Keratinocyte (primary cell): ENCODE measurements around the gene SAMD4B. TPM values are rescaled to one million over a fixed set of nuclear protein-coding genes. Genes with fewer than 3 reads are reported as not detected.

Experiments
- DNase-seq: peaks from one replicate; pipeline ENCODE4 v3.0.0-alpha.2; 2011; ENCODE audit warnings: low read depth, missing footprints, low spot score
- FAIRE-seq: peaks from 2 replicates; lab custom pipeline; 2011; peaks lifted over from hg19 to GRCh38; lab: Jason Lieb, UNC
- H2AFZ ChIP-seq: 2 replicates; pipeline ENCODE4 v1.6.0; 2012; ENCODE audit warnings: low read length, control low read depth, inconsistent platforms; ENCODE audit not compliant: control insufficient read depth
- H3K27ac ChIP-seq: 2 replicates; pipeline ENCODE4 v1.5.1; 2011; ENCODE audit warnings: low read length; ENCODE audit not compliant: control insufficient read depth, insufficient read depth
- H3K27me3 ChIP-seq: 3 replicates; pipeline ENCODE4 v1.6.0; 2011; ENCODE audit warnings: low read length; ENCODE audit not compliant: control insufficient read depth, insufficient read depth; ENCODE audit errors: extremely low read depth
- H3K36me3 ChIP-seq, 2 experiments: 2 replicates in 1 of 2; 3 replicates in 1 of 2; pipeline ENCODE4 v1.5.1; 2011; ENCODE audit warnings: low read length in 2 of 2, mild to moderate bottlenecking in 1 of 2; ENCODE audit not compliant: control insufficient read depth in 2 of 2, insufficient read depth in 2 of 2; ENCODE audit errors: extremely low read depth in 1 of 2
- H3K4me1 ChIP-seq: 3 replicates; pipeline ENCODE4 v1.5.1; 2011; ENCODE audit warnings: low read length; ENCODE audit not compliant: control insufficient read depth, insufficient read depth; ENCODE audit errors: extremely low read depth
- H3K4me2 ChIP-seq: 3 replicates; pipeline ENCODE4 v1.6.0; 2011; ENCODE audit warnings: low read depth, low read length; ENCODE audit not compliant: control insufficient read depth, insufficient read depth; ENCODE audit errors: extremely low read depth
- H3K4me3 ChIP-seq, 3 experiments: fragments of 200-600 bp in 1 of 3; sonication (generic) in 1 of 3; 2 replicates in 2 of 3; 3 replicates in 1 of 3; pipeline ENCODE4 v1.5.1; 2011 to 2016; ENCODE audit warnings: low read length in 3 of 3, mild to moderate bottlenecking in 3 of 3, control low read depth in 2 of 3, inconsistent platforms in 1 of 3, low read depth in 1 of 3, mixed read lengths in 1 of 3, mixed run types in 1 of 3, moderate library complexity in 1 of 3; ENCODE audit not compliant: control insufficient read depth in 2 of 3, insufficient read depth in 2 of 3; ENCODE audit errors: extremely low read depth in 1 of 3
- H3K79me2 ChIP-seq: 2 replicates; pipeline ENCODE4 v1.6.0; 2012; ENCODE audit warnings: low read length; ENCODE audit not compliant: control insufficient read depth, insufficient read depth
- H3K9ac ChIP-seq: 3 replicates; pipeline ENCODE4 v1.6.0; 2011; ENCODE audit warnings: low read length; ENCODE audit not compliant: control insufficient read depth, insufficient read depth; ENCODE audit errors: extremely low read depth
- H3K9me1 ChIP-seq: 3 replicates; pipeline ENCODE4 v1.6.0; 2011; ENCODE audit warnings: low read length; ENCODE audit not compliant: control insufficient read depth, insufficient read depth; ENCODE audit errors: extremely low read depth
- H3K9me3 ChIP-seq: 2 replicates; pipeline ENCODE4 v1.5.1; 2012; ENCODE audit warnings: low read depth, low read length; ENCODE audit not compliant: control insufficient read depth
- H4K20me1 ChIP-seq: 3 replicates; pipeline ENCODE4 v1.6.0; 2011; ENCODE audit warnings: low read length; ENCODE audit not compliant: control insufficient read depth, insufficient read depth; ENCODE audit errors: extremely low read depth
- EZH2 ChIP-seq: IDR thresholded peaks from one replicate; pipeline ENCODE4 v1.6.1; 2012; ENCODE audit warnings: inconsistent platforms, mild to moderate bottlenecking, low read length, moderate library complexity
- dilution Hi-C: fragments of 300-500 bp; cut with MboI; formaldehyde crosslinking; loops from one replicate; pipeline ENCODE4 v1.7.0; 2020; ENCODE audit warnings: low sequenced_read_pairs; ENCODE audit not compliant: extremely low pct_ligation_motif_present
- polyA plus RNA-seq, 5 experiments: library from polyadenylated mRNA; depleted of rRNA in 3 of 5; stranded (reverse) in 3 of 5; stranded (forward) in 1 of 5; unstranded in 1 of 5; fragments of >200 nt; gene quantifications; 1 replicate in 1 of 5; 2 replicates in 3 of 5; 3 replicates in 1 of 5; pipeline versions ENCODE4 v1.2.1 to v1.2.3, GENCODE V29; 2011 to 2012; ENCODE audit warnings: missing spikeins in 2 of 5, low read depth in 1 of 5, low replicate concordance in 1 of 5
- TF ChIP-seq, protein P1 (sequence below), 3 experiments: IDR thresholded peaks in 1 of 3; conservative IDR thresholded peaks in 1 of 3; optimal IDR thresholded peaks in 1 of 3; 2 replicates in 2 of 3; 3 replicates in 1 of 3; pipeline versions ENCODE3 to v1.5.1; 2011; ENCODE audit warnings: low read length in 3 of 3, mild to moderate bottlenecking in 3 of 3, moderate library complexity in 2 of 3, control low read depth in 1 of 3, inconsistent platforms in 1 of 3; ENCODE audit not compliant: insufficient read depth in 2 of 3; ENCODE audit errors: extremely low read depth in 1 of 3

SAMD4B gene
- polyA plus RNA-seq, 1 donor (not counting 4 experiments of a cell fraction or from before 2014, with no cell fraction given), result 20.9 TPM

DNA sequence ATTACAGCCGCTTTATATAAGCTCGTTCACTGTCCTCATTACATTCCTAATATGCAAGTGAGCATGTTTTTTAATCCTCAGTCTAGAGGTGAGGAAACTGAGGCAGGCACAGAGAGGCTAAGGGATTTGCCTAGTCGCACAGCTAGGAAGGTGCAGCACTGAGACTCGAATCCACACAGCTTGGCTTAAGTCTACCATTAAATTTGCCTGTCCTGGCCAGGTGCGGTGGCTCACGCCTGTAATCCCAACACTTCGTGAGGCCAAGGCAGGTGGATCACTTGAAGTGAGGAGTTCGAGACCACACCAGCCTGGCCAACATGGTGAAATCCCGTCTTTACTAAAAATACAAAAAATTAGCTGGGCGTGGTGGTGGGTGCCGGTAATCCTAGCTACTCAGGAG is 85.5 kb downstream of the SAMD4B start:
- H3K9ac ChIP-seq, result no peak overlapping the region
- dilution Hi-C loops, result no loop called here
- H3K79me2 ChIP-seq, result no peaks in the 10 kb centered on the region
- H3K4me1 ChIP-seq, result peaks cover 4% of the 10 kb centered on the region
- H2AFZ ChIP-seq, result no peak overlapping the region
- no peak overlapping the region for H3K27ac ChIP-seq
- FAIRE-seq, result no peak
- H3K9me1 ChIP-seq, result peaks cover 3% of the 10 kb centered on the region
- peaks cover 3% of the 10 kb centered on the region for H4K20me1 ChIP-seq
- H3K36me3 ChIP-seq, result peaks cover 2 to 8% of the 10 kb centered on the region in 2 experiments
- no peaks in the 10 kb centered on the region for H3K9me3 ChIP-seq
- H3K27me3 ChIP-seq, result no peaks in the 10 kb centered on the region
- H3K4me3 ChIP-seq, result no peak overlapping the region
- no peak for TF ChIP-seq EZH2
- TF ChIP-seq, protein P1, sequence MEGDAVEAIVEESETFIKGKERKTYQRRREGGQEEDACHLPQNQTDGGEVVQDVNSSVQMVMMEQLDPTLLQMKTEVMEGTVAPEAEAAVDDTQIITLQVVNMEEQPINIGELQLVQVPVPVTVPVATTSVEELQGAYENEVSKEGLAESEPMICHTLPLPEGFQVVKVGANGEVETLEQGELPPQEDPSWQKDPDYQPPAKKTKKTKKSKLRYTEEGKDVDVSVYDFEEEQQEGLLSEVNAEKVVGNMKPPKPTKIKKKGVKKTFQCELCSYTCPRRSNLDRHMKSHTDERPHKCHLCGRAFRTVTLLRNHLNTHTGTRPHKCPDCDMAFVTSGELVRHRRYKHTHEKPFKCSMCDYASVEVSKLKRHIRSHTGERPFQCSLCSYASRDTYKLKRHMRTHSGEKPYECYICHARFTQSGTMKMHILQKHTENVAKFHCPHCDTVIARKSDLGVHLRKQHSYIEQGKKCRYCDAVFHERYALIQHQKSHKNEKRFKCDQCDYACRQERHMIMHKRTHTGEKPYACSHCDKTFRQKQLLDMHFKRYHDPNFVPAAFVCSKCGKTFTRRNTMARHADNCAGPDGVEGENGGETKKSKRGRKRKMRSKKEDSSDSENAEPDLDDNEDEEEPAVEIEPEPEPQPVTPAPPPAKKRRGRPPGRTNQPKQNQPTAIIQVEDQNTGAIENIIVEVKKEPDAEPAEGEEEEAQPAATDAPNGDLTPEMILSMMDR (optimal IDR thresholded peaks at IDR 0.05 in 1 of 3, IDR thresholded peaks at IDR 0.05 in 1 of 3, conservative IDR thresholded peaks at IDR 0.05 in 1 of 3; ENCODE audit: extremely low read depth in 1 of 3, insufficient read depth in 2 of 3, low read length in 3 of 3), result no peak
- no peak for DNase-seq
- no peak overlapping the region for H3K4me2 ChIP-seq

DNA sequence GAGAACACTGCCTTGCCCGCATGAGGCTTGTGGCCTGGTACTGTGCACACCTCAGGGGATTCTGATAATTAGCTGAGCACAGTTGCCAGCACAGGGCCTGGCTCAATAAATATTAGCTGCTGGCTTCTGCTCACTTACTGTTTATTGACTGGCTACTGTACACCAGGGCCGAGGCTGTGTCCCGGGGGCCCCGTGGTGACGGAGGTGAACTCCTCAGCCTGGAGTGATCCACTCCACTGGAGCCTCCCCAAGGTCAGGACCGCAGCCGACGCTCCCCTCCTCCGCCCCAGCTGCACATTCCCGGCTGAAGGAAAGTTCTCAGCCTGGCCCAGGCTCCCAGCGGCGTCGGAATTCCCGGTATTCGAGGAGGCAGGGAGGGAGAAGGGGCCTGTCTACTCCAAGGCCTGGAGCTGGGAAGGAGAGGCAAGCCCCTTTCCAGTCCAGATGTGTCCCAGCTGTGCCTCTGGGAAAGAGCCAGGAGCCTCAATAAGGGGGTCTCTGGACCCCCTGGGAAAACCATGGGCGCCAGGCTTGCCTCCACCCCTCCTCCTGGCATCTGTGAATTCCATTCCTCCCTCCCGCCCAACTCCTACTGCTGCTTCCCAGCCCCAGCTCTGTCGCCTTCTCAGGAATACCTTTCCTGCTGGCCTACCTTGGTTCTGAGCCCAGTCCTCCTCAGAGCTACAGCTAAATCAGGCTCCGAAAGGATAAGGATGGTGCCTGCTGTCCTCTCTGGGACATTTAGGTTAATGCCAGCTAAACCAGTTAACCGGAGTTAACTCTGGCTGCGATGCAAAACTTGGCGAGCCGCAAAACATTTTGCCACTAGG is 86.3 kb downstream of the SAMD4B start:
- Histone ChIP-seq H3K79me2 (peaks cover 6% of the 10 kb centered on the region), H3K9me1 (peaks cover 3% of the 10 kb centered on the region), H3K4me3 (no peak overlapping the region), H4K20me1 (peaks cover 5% of the 10 kb centered on the region), H3K9me3 (no peaks in the 10 kb centered on the region), H3K4me2 (no peak overlapping the region), H3K27ac (no peak overlapping the region), H3K4me1 (peaks cover 4% of the 10 kb centered on the region), H3K36me3 (peaks cover 10 to 15% of the 10 kb centered on the region in 2 experiments), H2AFZ (no peak overlapping the region), H3K9ac (no peak overlapping the region), H3K27me3 (no peaks in the 10 kb centered on the region)
- FAIRE-seq, result no peak
- dilution Hi-C loops, result no loop called here
- TF ChIP-seq EZH2, result no peak
- TF ChIP-seq, protein P1 (optimal IDR thresholded peaks at IDR 0.05 in 1 of 3, IDR thresholded peaks at IDR 0.05 in 1 of 3, conservative IDR thresholded peaks at IDR 0.05 in 1 of 3; ENCODE audit: extremely low read depth in 1 of 3, insufficient read depth in 2 of 3, low read length in 3 of 3), result no peak
- no peak for DNase-seq
